ENCODE results near the gene TESK2. TPM values are rescaled to one million over a fixed set of nuclear protein-coding genes. Genes with fewer than 3 reads are reported as not detected.

Gene TESK2
- total and polyA plus RNA-seq, 2 of the 8 experiments (the other 6 are each of a cell fraction or from before 2014, with no cell fraction given), result 10.8 to 12.6 TPM

DNA sequence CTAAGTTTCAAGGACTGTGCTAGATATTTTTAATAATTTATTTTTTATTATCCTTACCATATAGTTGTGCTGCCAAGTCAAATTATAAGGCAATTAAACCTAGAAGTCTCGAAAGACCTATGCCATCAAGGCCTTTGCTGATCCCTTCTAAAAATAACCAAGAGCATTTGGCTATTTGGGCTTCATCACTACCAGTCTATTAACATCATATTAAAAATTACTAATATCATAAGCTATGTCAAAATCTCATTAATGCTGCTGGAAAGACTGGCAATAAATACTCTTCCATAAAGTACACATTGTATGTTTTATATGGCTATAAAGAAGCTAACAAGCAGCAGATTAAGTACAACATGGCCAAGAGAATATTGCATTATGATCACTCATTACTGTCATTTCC, 107.8 kb downstream of the TESK2 start:
- no peak overlapping the region for H2BK15ac ChIP-seq (ENCODE audit: low read length)
- no peak overlapping the region for H3K4me3 ChIP-seq (ENCODE audit: extremely low read depth in 1 of 4, insufficient read depth in 2 of 4, low read depth in 3 of 4, low read length in 4 of 4)
- DNase-seq (ENCODE audit: low read depth in 1 of 2, low spot score in 2 of 2) (no peak), FAIRE-seq (no peak)
- H3K18ac ChIP-seq (ENCODE audit: extremely low read depth, low read length), result no peak overlapping the region
- no peak overlapping the region for H3K9ac ChIP-seq (replicated peaks in 1 of 4; ENCODE audit: extremely low read depth in 1 of 4, low read depth in 3 of 4, low read length in 3 of 4)
- H2AFZ ChIP-seq (ENCODE audit: low read length), result no peak overlapping the region
- H3K23ac ChIP-seq (ENCODE audit: insufficient read length), result no peak overlapping the region
- H2BK12ac ChIP-seq (ENCODE audit: low read depth, low read length), result no peak overlapping the region
- H4K20me1 ChIP-seq (replicated peaks in 1 of 2; ENCODE audit: control insufficient read depth in 1 of 2, insufficient read depth in 2 of 2, low read length in 2 of 2), result no peaks in the 10 kb centered on the region
- no peaks in the 10 kb centered on the region for H3K36me3 ChIP-seq (ENCODE audit: control insufficient read depth in 2 of 4, insufficient read depth in 4 of 4, low read length in 3 of 4)
- H2BK120ac ChIP-seq (replicated peaks; ENCODE audit: low read depth, low read length), result no peak overlapping the region
- no peak overlapping the region for H2BK5ac ChIP-seq (ENCODE audit: low read depth, low read length)
- no peak overlapping the region for H3K14ac ChIP-seq (ENCODE audit: insufficient read length)
- H3K27me3 ChIP-seq (replicated peaks in 1 of 4; ENCODE audit: control insufficient read depth in 3 of 4, extremely low read depth in 1 of 4, insufficient read depth in 3 of 4, low read length in 3 of 4), result no peaks in the 10 kb centered on the region
- no peaks in the 10 kb centered on the region for H3K9me3 ChIP-seq (ENCODE audit: insufficient read depth in 2 of 2, low read depth in 1 of 2, low read length in 1 of 2)
- H3K4ac ChIP-seq (replicated peaks; ENCODE audit: insufficient read length, low read depth, low read length), result no peak overlapping the region
- no peak overlapping the region for H2BK20ac ChIP-seq (ENCODE audit: low read length)
- no peak overlapping the region for H4K5ac ChIP-seq (ENCODE audit: insufficient read length, low read depth, low read length)
- no peak overlapping the region for H2AK5ac ChIP-seq (ENCODE audit: low read depth, low read length)
- 96% methylated on average over 1 of the region's 1 CpG; no CpG with 5 or more reads in 1 of the 2 experiments for WGBS, 2 experiments (ENCODE audit: extremely low coverage in 1 of 2, insufficient coverage in 1 of 2, insufficient read length in 1 of 2, insufficient replicate concordance in 2 of 2, low coverage in 1 of 2, low lambda C conversion rate in 2 of 2, missing lambda C conversion rate in 1 of 2)
- H3K79me2 ChIP-seq (ENCODE audit: control insufficient read depth in 1 of 2, insufficient read depth in 2 of 2, low read length in 2 of 2), result no peaks in the 10 kb centered on the region
- ChIA-PET POLR2A (ENCODE audit: partially characterized antibody) (no interaction called here), CTCF (ENCODE audit: partially characterized antibody) (no interaction called here)
- H3K79me1 ChIP-seq (ENCODE audit: low read depth, low read length), result no peaks in the 10 kb centered on the region
- H4K91ac ChIP-seq (replicated peaks; ENCODE audit: insufficient read length, low read length), result no peak overlapping the region
- H4K8ac ChIP-seq (ENCODE audit: extremely low read depth, insufficient read depth, low read length), result no peak overlapping the region
- H3K4me2 ChIP-seq (ENCODE audit: insufficient read depth in 1 of 2, low read depth in 2 of 2, low read length in 2 of 2), result no peak overlapping the region
- H3K56ac ChIP-seq (replicated peaks; ENCODE audit: insufficient read length, low read depth, low read length), result no peak overlapping the region
- no peaks in the 10 kb centered on the region for H3K4me1 ChIP-seq (replicated peaks in 1 of 4; ENCODE audit: control insufficient read depth in 3 of 4, insufficient read depth in 4 of 4, low read length in 3 of 4)
- no peak overlapping the region for H3K27ac ChIP-seq (ENCODE audit: low read depth, low read length)
- H3K23me2 ChIP-seq (ENCODE audit: low read depth, low read length), result no peaks in the 10 kb centered on the region
- TF ChIP-seq CBX8 (IDR thresholded peaks at IDR 0.05; ENCODE audit: borderline replicate concordance, low read depth, low read length), result no peak
- no peak for TF ChIP-seq CEBPB (IDR thresholded peaks at IDR 0.05; ENCODE audit: low read depth, low read length)
- TF ChIP-seq CHD2 (IDR thresholded peaks at IDR 0.05; ENCODE audit: low read length), result no peak
- TF ChIP-seq SAP30 (IDR thresholded peaks at IDR 0.05; ENCODE audit: insufficient read depth, insufficient replicate concordance, low read length), result no peak
- TF ChIP-seq BRCA1 (IDR thresholded peaks at IDR 0.05; ENCODE audit: low read depth, low read length), result no peak
- no peak for TF ChIP-seq EZH2 (IDR thresholded peaks at IDR 0.05; ENCODE audit: low read depth, low read length, severe bottlenecking)
- TF ChIP-seq RAD21 (IDR thresholded peaks at IDR 0.05 in 1 of 2, conservative IDR thresholded peaks at IDR 0.05 in 1 of 2; ENCODE audit: low read depth in 2 of 2, low read length in 2 of 2), result no peak
- no peak for TF ChIP-seq CBX5 (IDR thresholded peaks at IDR 0.05; ENCODE audit: low read depth, low read length)
- TF ChIP-seq, protein P1, sequence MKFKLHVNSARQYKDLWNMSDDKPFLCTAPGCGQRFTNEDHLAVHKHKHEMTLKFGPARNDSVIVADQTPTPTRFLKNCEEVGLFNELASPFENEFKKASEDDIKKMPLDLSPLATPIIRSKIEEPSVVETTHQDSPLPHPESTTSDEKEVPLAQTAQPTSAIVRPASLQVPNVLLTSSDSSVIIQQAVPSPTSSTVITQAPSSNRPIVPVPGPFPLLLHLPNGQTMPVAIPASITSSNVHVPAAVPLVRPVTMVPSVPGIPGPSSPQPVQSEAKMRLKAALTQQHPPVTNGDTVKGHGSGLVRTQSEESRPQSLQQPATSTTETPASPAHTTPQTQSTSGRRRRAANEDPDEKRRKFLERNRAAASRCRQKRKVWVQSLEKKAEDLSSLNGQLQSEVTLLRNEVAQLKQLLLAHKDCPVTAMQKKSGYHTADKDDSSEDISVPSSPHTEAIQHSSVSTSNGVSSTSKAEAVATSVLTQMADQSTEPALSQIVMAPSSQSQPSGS (IDR thresholded peaks at IDR 0.05; ENCODE audit: low read length), result no peak
- TF ChIP-seq MAFK (IDR thresholded peaks at IDR 0.05; ENCODE audit: low read depth, low read length), result no peak
- TF ChIP-seq EP300 (IDR thresholded peaks at IDR 0.05; ENCODE audit: borderline replicate concordance in 1 of 2, low read depth in 2 of 2, low read length in 2 of 2), result no peak
- no peak for TF ChIP-seq POLR2AphosphoS5 (IDR thresholded peaks at IDR 0.05; ENCODE audit: low read depth, low read length)
- no peak for TF ChIP-seq CTBP2 (IDR thresholded peaks at IDR 0.05; ENCODE audit: borderline replicate concordance, insufficient read depth, insufficient read length, low read length)
